Uterus (tissue), 4 donors: ENCODE data around the gene CCR3. TPM values are rescaled to one million over a fixed set of nuclear protein-coding genes. Genes with fewer than 3 reads are reported as not detected.

ENCODE experiments used
- DNase-seq, 2 donors: peaks; one replicate each; pipeline ENCODE4 v3.0.0-alpha.2; 2019 to 2020
- H3K27ac ChIP-seq, 2 donors: fragments of 200-600 bp; sonication (generic); 1 replicate in 1 of 2; 2 replicates in 1 of 2; pipeline ENCODE4 v1.5.1; 2016 to 2018
- H3K27me3 ChIP-seq, 2 donors: fragments of 200-600 bp; sonication (generic); one replicate each; pipeline ENCODE4 v1.5.1; 2018 to 2019; ENCODE audit warnings: control low read depth in 1 of 2
- H3K36me3 ChIP-seq, 2 donors: fragments of 200-600 bp; sonication (generic); one replicate each; pipeline ENCODE4 v1.5.1; 2019; ENCODE audit warnings: control low read depth in 1 of 2
- H3K4me1 ChIP-seq, 2 donors: fragments of 200-600 bp; sonication (generic); one replicate each; pipeline ENCODE4 v1.5.1; 2018 to 2019; ENCODE audit warnings: control low read depth in 1 of 2
- H3K4me3 ChIP-seq, 2 donors: fragments of 200-600 bp; sonication (generic); 1 replicate in 1 of 2; 2 replicates in 1 of 2; pipeline ENCODE4 v1.5.1; 2018 to 2019; ENCODE audit warnings: mild to moderate bottlenecking in 1 of 2
- H3K9me3 ChIP-seq, 2 donors: fragments of 200-600 bp; sonication (generic); one replicate each; pipeline ENCODE4 v1.5.1; 2019; ENCODE audit warnings: control low read depth in 1 of 2
- CTCF ChIP-seq, 4 experiments: fragments of 200-600 bp in 2 of 4; fragments of 450-650 bp in 2 of 4; sonication (generic) in 2 of 4; IDR thresholded peaks; one replicate each; pipeline ENCODE4 v1.5.1; 2016 to 2019; ENCODE audit warnings: antibody characterized with exemption in 4 of 4, mild to moderate bottlenecking in 2 of 4, moderate library complexity in 1 of 4
- POLR2A ChIP-seq, 2 donors: fragments of 450-650 bp; IDR thresholded peaks; one replicate each; pipeline ENCODE4 v1.6.1; 2016; ENCODE audit warnings: antibody characterized with exemption in 2 of 2, mild to moderate bottlenecking in 1 of 2, moderate library complexity in 1 of 2
- intact Hi-C: fragments of 100-400 bp; cut with DNase I; formaldehyde crosslinking; loops from one replicate; pipeline ENCODE4 v1.15.1; 2023; ENCODE audit warnings: low total_unique reads
- total RNA-seq, 4 donors: library from RNA; depleted of rRNA in 3 of 4; stranded (reverse); fragments of >200 nt in 3 of 4; gene quantifications; one replicate each; pipeline versions ENCODE4 v1.1.0 to v1.2.4, GENCODE V29; 2014 to 2023
- donor health status: DM: yes; HTN: yes; CAD: no.

The CCR3 gene
- total RNA-seq, 4 donors from 2014 or later: not detected

- intact Hi-C loops: no loop called here
- no peak overlapping the region for H3K4me3 ChIP-seq
- no peak overlapping the region for H3K27ac ChIP-seq
- H3K27me3 ChIP-seq: no peaks in the 10 kb centered on the region
- H3K4me1 ChIP-seq: no peaks in the 10 kb centered on the region
- H3K9me3 ChIP-seq: no peaks in the 10 kb centered on the region
- DNase-seq: no peak
- no peaks in the 10 kb centered on the region for H3K36me3 ChIP-seq
- no peak for TF ChIP-seq POLR2A (IDR thresholded peaks at IDR 0.05)
- TF ChIP-seq CTCF (IDR thresholded peaks at IDR 0.05): no peak
These were observed 30.2 kb upstream of the CCR3 start for GRCh38 chr3:46212101-46212500.

- no peaks in the 10 kb centered on the region for H3K27me3 ChIP-seq
- TF ChIP-seq POLR2A (IDR thresholded peaks at IDR 0.05) (no peak), CTCF (IDR thresholded peaks at IDR 0.05) (no peak)
- no peak for DNase-seq
- no peaks in the 10 kb centered on the region for H3K36me3 ChIP-seq
- no peak overlapping the region for H3K4me3 ChIP-seq
- H3K4me1 ChIP-seq: no peaks in the 10 kb centered on the region
- H3K9me3 ChIP-seq: no peaks in the 10 kb centered on the region
- intact Hi-C loops: no loop called here
- no peak overlapping the region for H3K27ac ChIP-seq
These were observed 29.1 kb upstream of the CCR3 start for GRCh38 chr3:46213201-46213600.

GRCh38 chr3:46214751-46215352 lies 27.4 kb upstream of the CCR3 start:
- TF ChIP-seq CTCF (IDR thresholded peaks at IDR 0.05) (no peak), POLR2A (IDR thresholded peaks at IDR 0.05) (no peak)
- Histone ChIP-seq H3K27ac (no peak overlapping the region), H3K4me1 (no peaks in the 10 kb centered on the region), H3K27me3 (no peaks in the 10 kb centered on the region), H3K9me3 (no peaks in the 10 kb centered on the region), H3K36me3 (no peaks in the 10 kb centered on the region), H3K4me3 (no peak overlapping the region)
- no peak for DNase-seq
- intact Hi-C loops: no loop called here

- no peaks in the 10 kb centered on the region for H3K9me3 ChIP-seq
- no peak overlapping the region for H3K4me3 ChIP-seq
- TF ChIP-seq POLR2A (IDR thresholded peaks at IDR 0.05) (no peak), CTCF (IDR thresholded peaks at IDR 0.05) (no peak)
- H3K27ac ChIP-seq: no peak overlapping the region
- no peaks in the 10 kb centered on the region for H3K36me3 ChIP-seq
- H3K27me3 ChIP-seq: no peaks in the 10 kb centered on the region
- no peak for DNase-seq
- intact Hi-C loops: no loop called here
- H3K4me1 ChIP-seq: no peaks in the 10 kb centered on the region
These were observed 26.3 kb upstream of the CCR3 start for GRCh38 chr3:46215810-46216414.

GRCh38 chr3:46218196-46218709 lies 24.0 kb upstream of the CCR3 start:
- no peak for TF ChIP-seq POLR2A (IDR thresholded peaks at IDR 0.05)
- TF ChIP-seq CTCF (IDR thresholded peaks at IDR 0.05): no peak
- intact Hi-C loops: no loop called here
- Histone ChIP-seq H3K27me3 (no peaks in the 10 kb centered on the region), H3K4me3 (no peak overlapping the region), H3K36me3 (no peaks in the 10 kb centered on the region), H3K4me1 (no peaks in the 10 kb centered on the region), H3K9me3 (no peaks in the 10 kb centered on the region), H3K27ac (no peak overlapping the region)
- no peak for DNase-seq
